SK-N-SH (cell line): ENCODE results near the gene HIBADH. TPM values are rescaled to one million over a fixed set of nuclear protein-coding genes. Genes with fewer than 3 reads are reported as not detected.

ENCODE experiments used
- CTCF ChIA-PET: fragments of 300-600, 350-600 bp; formaldehyde crosslinking; extraction: SDS; loops from one replicate; lab custom pipeline; 2021; lab: Yijun Ruan, JAX
- POLR2A ChIA-PET: fragments of 350-600 bp; sonication (Branson Sonifier 250); formaldehyde crosslinking; extraction: SDS; loops from one replicate; lab custom pipeline; 2020; ENCODE audit warnings: antibody characterized with exemption, inconsistent platforms; lab: Yijun Ruan, JAX
- DNase-seq: peaks from one replicate; pipeline ENCODE4 v3.0.0; 2012
- H2AFZ ChIP-seq: fragments of 200-600 bp; sonication (generic); 2 replicates; pipeline ENCODE4 v1.8.1; 2016; ENCODE audit warnings: antibody characterized with exemption, mild to moderate bottlenecking, low read depth
- H3F3A ChIP-seq: fragments of 200-600 bp; sonication (generic); replicated peaks from 2 replicates; pipeline ENCODE3; 2016; ENCODE audit warnings: antibody characterized with exemption, mild to moderate bottlenecking; ENCODE audit not compliant: insufficient read depth
- H3K27ac ChIP-seq, 2 experiments: fragments of 200-500 bp in 1 of 2; fragments of 200-600 bp in 1 of 2; sonication (Bioruptor generic) in 1 of 2; sonication (generic), shearing (Covaris generic) in 1 of 2; 2 replicates each; pipeline versions ENCODE4 v1.5.1 to v1.6.1; 2014 to 2016; ENCODE audit warnings: low read depth in 2 of 2, inconsistent platforms in 1 of 2, low read length in 1 of 2, mild to moderate bottlenecking in 1 of 2, mixed read lengths in 1 of 2
- H3K27me3 ChIP-seq: fragments of 200-600 bp; sonication (generic), shearing (Covaris generic); 2 replicates; pipeline ENCODE4 v1.6.1; 2016; ENCODE audit warnings: mixed run types; ENCODE audit not compliant: insufficient read depth
- H3K36me3 ChIP-seq, 2 experiments: fragments of 200-500 bp in 1 of 2; fragments of 200-600 bp in 1 of 2; sonication (Bioruptor generic) in 1 of 2; sonication (generic) in 1 of 2; replicated peaks in 1 of 2; 2 replicates each; pipeline versions ENCODE3 to v1.5.1; 2014 to 2016; ENCODE audit warnings: low read length in 1 of 2, mild to moderate bottlenecking in 1 of 2; ENCODE audit not compliant: insufficient read depth in 2 of 2, control insufficient read depth in 1 of 2
- H3K4me1 ChIP-seq, 2 experiments: fragments of 200-500 bp in 1 of 2; fragments of 200-600 bp in 1 of 2; sonication (Bioruptor generic) in 1 of 2; sonication (generic), shearing (Covaris generic) in 1 of 2; 2 replicates each; pipeline versions ENCODE4 v1.5.1 to v1.6.1; 2014 to 2016; ENCODE audit warnings: low read depth in 1 of 2, low read length in 1 of 2, mixed run types in 1 of 2; ENCODE audit not compliant: insufficient read depth in 2 of 2, control insufficient read depth in 1 of 2
- H3K4me2 ChIP-seq: fragments of 200-600 bp; sonication (generic), shearing (Covaris generic); 2 replicates; pipeline ENCODE4 v1.6.1; 2017; ENCODE audit warnings: mixed run types
- H3K4me3 ChIP-seq, 2 experiments: fragments of 200-500 bp in 1 of 2; fragments of 200-600 bp in 1 of 2; sonication (Bioruptor generic) in 1 of 2; sonication (generic), shearing (Covaris generic) in 1 of 2; 2 replicates each; pipeline versions ENCODE4 v1.5.1 to v1.8.1; 2014 to 2016; ENCODE audit warnings: low read depth in 2 of 2, inconsistent platforms in 1 of 2, low read length in 1 of 2, mild to moderate bottlenecking in 1 of 2, mixed read lengths in 1 of 2, moderate library complexity in 1 of 2
- H3K79me2 ChIP-seq: fragments of 200-600 bp; sonication (generic); 2 replicates; pipeline ENCODE4 v1.8.1; 2017; ENCODE audit warnings: mild to moderate bottlenecking; ENCODE audit not compliant: insufficient read depth
- H3K9ac ChIP-seq: fragments of 200-600 bp; sonication (generic); 2 replicates; pipeline ENCODE4 v1.6.1; 2017; ENCODE audit warnings: mixed run types
- H3K9me2 ChIP-seq: fragments of 200-600 bp; sonication (generic); 2 replicates; pipeline ENCODE4 v1.6.1; 2017; ENCODE audit warnings: mixed run types
- H3K9me3 ChIP-seq: fragments of 200-600 bp; sonication (generic); 2 replicates; pipeline ENCODE4 v1.6.1; 2017; ENCODE audit warnings: mixed run types, mild to moderate bottlenecking, moderate library complexity
- H4K20me1 ChIP-seq: fragments of 200-600 bp; sonication (generic); 2 replicates; pipeline ENCODE4 v1.6.1; 2017; ENCODE audit warnings: mild to moderate bottlenecking, mixed run types; ENCODE audit not compliant: insufficient read depth
- CTCF ChIP-seq: fragments of 200-600 bp; sonication (generic); IDR thresholded peaks from 2 replicates; pipeline ENCODE4 v1.6.1; 2017; ENCODE audit warnings: antibody characterized with exemption, mild to moderate bottlenecking, moderate library complexity
- EP300 ChIP-seq, 2 experiments: IDR thresholded peaks; 2 replicates each; pipeline versions ENCODE4 v1.4.0 to v1.6.1; 2012; ENCODE audit warnings: borderline replicate concordance in 1 of 2, low read depth in 1 of 2, low read length in 1 of 2
- FOSL2 ChIP-seq: IDR thresholded peaks from 2 replicates; pipeline ENCODE4 v1.4.0; 2012; ENCODE audit warnings: low read depth, mild to moderate bottlenecking, moderate library complexity, borderline replicate concordance
- FOXM1 ChIP-seq: IDR thresholded peaks from 2 replicates; pipeline ENCODE4 v1.4.0; 2012; ENCODE audit warnings: low read depth, mild to moderate bottlenecking
- GABPA ChIP-seq: IDR thresholded peaks from 2 replicates; pipeline ENCODE4 v1.4.0; 2012; ENCODE audit warnings: low read depth, mild to moderate bottlenecking
- JUND ChIP-seq: IDR thresholded peaks from 2 replicates; pipeline ENCODE4 v1.4.0; 2012
- MAX ChIP-seq: IDR thresholded peaks from 2 replicates; pipeline ENCODE4 v1.4.0; 2012; ENCODE audit warnings: low read depth
- MEF2A ChIP-seq: IDR thresholded peaks from 2 replicates; pipeline ENCODE4 v1.4.0; 2012; ENCODE audit warnings: low read depth, borderline replicate concordance
- NRF1 ChIP-seq: IDR thresholded peaks from 2 replicates; pipeline ENCODE4 v1.6.1; 2012; ENCODE audit warnings: low read depth, mild to moderate bottlenecking, low read length
- PBX3 ChIP-seq: IDR thresholded peaks from 2 replicates; pipeline ENCODE4; 2012
- RCOR1 ChIP-seq: fragments of 150-350 bp; IDR thresholded peaks from 2 replicates; pipeline ENCODE4 v1.6.1; 2017; ENCODE audit warnings: antibody characterized with exemption, low read length
- RXRA ChIP-seq: IDR thresholded peaks from 2 replicates; pipeline ENCODE4 v1.4.0; 2012; ENCODE audit warnings: low read depth, mild to moderate bottlenecking, borderline replicate concordance
- SMC3 ChIP-seq: IDR thresholded peaks from 2 replicates; pipeline ENCODE4 v1.6.1; 2012; ENCODE audit warnings: low read depth, low read length, improper control_type of control experiment
- TCF12 ChIP-seq: IDR thresholded peaks from 2 replicates; pipeline ENCODE4 v1.4.0; 2012
- TEAD4 ChIP-seq: IDR thresholded peaks from 2 replicates; pipeline ENCODE4 v1.4.0; 2012; ENCODE audit warnings: mild to moderate bottlenecking, borderline replicate concordance; ENCODE audit not compliant: insufficient read depth
- USF2 ChIP-seq: fragments of 150-350 bp; IDR thresholded peaks from 2 replicates; pipeline ENCODE4 v1.6.1; 2017; ENCODE audit warnings: antibody characterized with exemption, low read length, low read depth, borderline replicate concordance
- WGBS: methylation state at CpG from one replicate; pipeline ENCODE4 v1.1.6; 2017; ENCODE audit warnings: low lambda C conversion rate; 5-methylcytosine and 5-hydroxymethylcytosine counted together
- polyA plus RNA-seq, 3 experiments: library from polyadenylated mRNA; depleted of rRNA; stranded (reverse); fragments of >200 nt; gene quantifications; 2 replicates each; pipeline ENCODE4 v1.2.3, GENCODE V29; 2012

HIBADH gene
- polyA plus RNA-seq, 1 of the 3 experiments (the other 2 are of a cell fraction): 71.8 TPM

GRCh38 chr7:27593226-27593625 is 69.5 kb downstream of the HIBADH start:
- H3K4me1 ChIP-seq: no peaks in the 10 kb centered on the region
- H3K9me2 ChIP-seq: no peaks in the 10 kb centered on the region
- no peaks in the 10 kb centered on the region for H3K27me3 ChIP-seq
- no peak for DNase-seq
- CTCF ChIA-PET: interaction anchor here (4.0 kb wide), 1 partner anchor 12 kb away, joined by 13 read pairs; no protein-coding TSS in a partner anchor
- WGBS: 88% methylated on average over 2 of the region's 2 CpGs
- no peaks in the 10 kb centered on the region for H4K20me1 ChIP-seq
- H2AFZ ChIP-seq: no peak overlapping the region
- H3K4me3 ChIP-seq: no peak overlapping the region
- H3F3A ChIP-seq: peaks cover 9% of the 10 kb centered on the region
- no peak overlapping the region for H3K9ac ChIP-seq
- no peak for TF ChIP-seq TEAD4
- no peak for TF ChIP-seq PBX3
- TF ChIP-seq MEF2A: no peak
- TF ChIP-seq RXRA: no peak
- TF ChIP-seq TCF12: no peak
- TF ChIP-seq USF2: no peak
- TF ChIP-seq MAX: no peak
- TF ChIP-seq NRF1: no peak
- no peak for TF ChIP-seq FOSL2
- no peak for TF ChIP-seq EP300 (IDR thresholded peaks at IDR 0.05; ENCODE audit: borderline replicate concordance in 1 of 2, low read depth in 1 of 2, low read length in 1 of 2)
- no peak for TF ChIP-seq FOXM1
- no peak for TF ChIP-seq SMC3
- no peak for TF ChIP-seq CTCF
- no peak for TF ChIP-seq GABPA
- TF ChIP-seq RCOR1: no peak
- TF ChIP-seq JUND: no peak
- no peaks in the 10 kb centered on the region for H3K9me3 ChIP-seq
- H3K79me2 ChIP-seq: no peaks in the 10 kb centered on the region
- H3K36me3 ChIP-seq: peaks cover 6 to 16% of the 10 kb centered on the region in 2 experiments
- POLR2A ChIA-PET: no interaction called here
- H3K27ac ChIP-seq: no peak overlapping the region
- no peak overlapping the region for H3K4me2 ChIP-seq
